HG03354 (cell line): ENCODE results near the gene MSI2.

Source experiments
- ATAC-seq: cut with Tn5 transposase; IDR thresholded peaks from one replicate; pipeline ENCODE4 v1.9.1; 2021; ENCODE audit warnings: mild to moderate bottlenecking; ENCODE audit not compliant: unreplicated experiment, poor library complexity, severe bottlenecking

The MSI2 gene

DNA sequence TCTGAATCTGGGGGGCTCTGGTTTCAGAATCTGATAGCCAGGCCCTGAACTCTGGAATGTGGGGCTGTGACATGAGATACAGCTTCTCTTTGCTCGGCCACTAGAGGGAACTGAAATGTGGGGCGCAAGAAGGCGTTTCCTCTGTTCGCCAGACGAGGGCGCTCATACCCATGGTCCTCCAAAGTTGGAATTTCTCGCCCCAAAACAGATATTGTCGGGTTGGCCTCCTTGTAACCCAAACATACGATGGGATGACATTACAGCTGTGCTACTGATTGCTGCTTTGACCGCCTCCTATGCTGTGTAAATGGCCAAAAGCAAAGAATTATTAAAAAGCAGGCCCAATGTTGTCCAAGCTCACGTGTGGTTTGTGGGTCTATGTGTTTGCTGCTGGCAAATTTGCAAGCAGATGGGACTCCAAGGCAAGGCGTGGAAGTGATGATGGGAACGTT, 13.1 kb upstream of the MSI2 start:
- ATAC-seq: peak; percentile 60

DNA sequence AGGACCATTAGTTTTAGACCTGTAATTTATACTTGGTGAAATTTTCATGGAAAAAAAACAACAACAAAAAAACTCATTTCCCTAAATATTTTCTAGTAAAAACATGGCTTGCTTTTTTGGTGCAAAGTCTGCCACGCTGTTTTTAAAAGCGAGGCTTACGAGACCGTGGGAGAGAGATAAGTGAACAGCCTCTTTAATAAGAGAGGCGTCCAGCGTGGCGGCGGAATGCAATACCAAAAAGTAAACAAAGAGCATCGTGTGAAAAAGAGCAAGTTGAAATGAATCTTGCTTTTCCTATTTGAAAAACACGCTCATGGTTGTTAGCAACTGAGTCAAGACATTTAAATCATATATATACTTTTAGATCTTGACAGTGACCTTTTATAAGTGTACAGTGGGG, 10.5 kb upstream of the MSI2 start:
- ATAC-seq: no peak

DNA sequence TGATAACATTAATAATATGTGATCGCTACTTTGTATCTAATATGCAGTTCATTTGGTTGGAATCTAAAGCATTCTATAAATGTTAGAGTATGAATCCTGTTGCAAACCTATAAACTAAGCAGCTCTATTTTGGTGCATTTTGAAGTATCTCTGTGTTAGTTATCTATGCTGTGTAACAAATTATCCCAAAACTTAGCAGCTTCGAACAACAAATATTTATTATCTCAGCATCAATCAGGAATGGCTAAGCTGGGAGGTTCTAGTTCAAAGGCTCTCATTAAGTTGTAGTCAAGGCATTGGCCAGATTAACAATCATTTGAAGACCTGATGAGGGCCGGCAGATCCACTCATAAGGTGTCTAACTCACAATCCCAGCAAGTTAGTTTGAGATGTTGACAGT, 10.1 kb upstream of the MSI2 start:
- ATAC-seq: no peak

DNA sequence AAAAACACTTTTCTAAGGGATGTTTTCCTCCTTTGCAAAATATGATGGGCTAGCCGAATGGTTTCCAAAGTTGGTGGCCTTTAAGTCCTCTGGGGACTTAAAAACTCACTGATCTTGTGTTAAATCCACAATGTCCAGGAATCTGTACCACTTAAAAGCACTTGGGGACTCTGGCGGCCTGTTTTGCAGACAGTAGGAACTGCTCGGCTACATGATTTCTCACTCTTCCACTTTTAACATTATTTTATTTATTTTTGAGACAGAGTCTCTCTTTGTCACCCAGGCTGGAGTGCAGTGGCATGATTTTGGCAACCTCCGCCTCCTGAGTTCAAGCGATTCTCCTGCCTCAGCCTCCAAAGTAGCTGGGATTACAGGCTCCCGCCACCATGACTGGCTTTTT, 9.1 kb upstream of the MSI2 start:
- no peak for ATAC-seq

DNA sequence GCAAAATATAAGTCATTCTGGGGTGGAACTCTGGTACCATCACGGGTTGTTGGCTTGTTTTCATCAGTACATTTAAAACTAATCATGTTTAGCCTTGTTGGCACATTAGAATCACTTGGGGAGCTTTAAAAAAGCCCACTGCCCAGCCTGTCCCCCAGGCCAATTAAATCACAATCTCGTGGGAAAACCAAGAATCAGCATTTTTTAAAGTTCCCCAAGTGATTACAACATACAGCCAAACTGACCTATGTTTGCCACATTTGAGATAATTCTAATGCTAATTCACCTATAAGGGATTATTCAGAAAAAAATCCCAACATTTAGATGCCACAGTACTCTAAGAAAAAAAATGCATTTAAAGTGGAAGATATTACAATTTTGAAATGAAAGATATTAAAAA, 8.4 kb upstream of the MSI2 start:
- no peak for ATAC-seq

DNA sequence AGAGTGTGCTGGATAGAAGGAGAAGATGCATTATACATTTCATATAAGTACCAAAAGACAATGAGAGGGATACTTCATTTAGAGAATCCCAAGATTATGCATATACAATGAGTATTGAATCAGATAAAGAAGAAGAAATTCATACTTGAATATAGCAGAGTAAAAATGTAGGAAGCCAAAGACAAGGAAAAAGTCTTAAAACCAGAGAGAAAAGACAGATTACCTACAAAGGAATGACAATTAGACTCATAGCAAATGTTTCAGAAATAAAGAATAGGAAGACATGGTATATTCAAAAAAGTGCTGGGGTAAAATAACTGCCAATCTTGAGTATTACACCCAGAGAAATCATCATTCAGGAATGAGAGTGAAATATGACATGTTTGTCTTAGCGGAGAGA, 6.8 kb upstream of the MSI2 start:
- ATAC-seq: no peak

DNA sequence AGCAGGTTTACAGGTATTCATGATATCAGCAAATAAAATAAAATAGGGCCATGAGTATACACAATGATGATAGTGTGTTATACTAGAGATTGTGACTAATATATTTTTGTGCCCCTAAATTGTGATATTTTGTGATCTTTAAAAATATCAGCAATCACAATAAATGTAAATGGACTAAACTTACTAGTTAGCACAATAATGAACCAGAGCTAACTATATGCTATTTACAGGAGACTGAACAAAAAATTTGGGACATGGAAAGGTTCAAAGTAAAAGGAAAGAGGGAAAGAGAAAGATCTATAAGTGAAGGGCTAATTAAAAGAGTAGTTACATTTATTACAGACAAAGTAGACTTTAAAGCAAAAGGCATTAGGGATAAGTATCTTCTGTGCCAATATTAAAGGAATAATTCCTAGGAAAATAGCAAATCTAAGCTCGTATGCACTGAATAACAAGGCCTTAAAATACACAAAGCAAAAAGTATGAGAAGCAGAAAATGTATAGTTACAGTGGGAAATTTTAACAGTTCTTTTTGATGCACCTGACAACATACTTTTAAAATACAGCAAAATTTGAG, 5.0 kb upstream of the MSI2 start:
- ATAC-seq: no peak

DNA sequence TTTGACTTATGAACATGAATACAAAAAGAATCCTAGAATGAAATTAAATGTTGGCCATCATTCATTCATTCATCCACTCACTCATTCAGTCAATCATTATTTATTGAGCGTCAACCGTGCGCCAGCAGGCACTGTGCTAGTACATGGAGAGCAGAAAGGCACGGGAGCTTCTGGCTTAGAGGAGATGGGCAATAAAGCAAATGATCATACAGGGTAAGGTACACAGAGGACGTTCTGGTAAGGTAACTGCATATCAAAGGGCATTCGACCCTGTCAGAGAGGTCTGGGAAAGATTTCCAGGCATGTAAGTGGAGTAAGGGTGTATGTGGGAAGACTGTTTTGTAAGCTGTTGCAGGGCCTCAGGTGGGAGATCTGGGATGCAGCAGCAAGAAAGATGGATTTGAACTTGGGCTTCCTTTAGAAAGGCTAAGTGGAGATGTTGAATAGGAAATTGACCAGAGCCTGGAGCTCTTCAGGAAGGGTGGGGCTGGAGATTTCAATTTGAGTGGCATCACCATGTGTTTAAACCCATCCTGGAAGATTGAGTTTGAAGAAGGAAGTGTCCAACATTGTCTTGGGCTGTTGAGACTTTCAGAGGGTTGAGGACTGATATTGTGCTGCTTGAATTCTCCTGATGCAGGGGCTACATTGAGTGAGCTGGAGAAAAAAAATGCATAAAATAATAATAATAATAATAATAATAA, 2.8 kb upstream of the MSI2 start:
- ATAC-seq: no peak

DNA sequence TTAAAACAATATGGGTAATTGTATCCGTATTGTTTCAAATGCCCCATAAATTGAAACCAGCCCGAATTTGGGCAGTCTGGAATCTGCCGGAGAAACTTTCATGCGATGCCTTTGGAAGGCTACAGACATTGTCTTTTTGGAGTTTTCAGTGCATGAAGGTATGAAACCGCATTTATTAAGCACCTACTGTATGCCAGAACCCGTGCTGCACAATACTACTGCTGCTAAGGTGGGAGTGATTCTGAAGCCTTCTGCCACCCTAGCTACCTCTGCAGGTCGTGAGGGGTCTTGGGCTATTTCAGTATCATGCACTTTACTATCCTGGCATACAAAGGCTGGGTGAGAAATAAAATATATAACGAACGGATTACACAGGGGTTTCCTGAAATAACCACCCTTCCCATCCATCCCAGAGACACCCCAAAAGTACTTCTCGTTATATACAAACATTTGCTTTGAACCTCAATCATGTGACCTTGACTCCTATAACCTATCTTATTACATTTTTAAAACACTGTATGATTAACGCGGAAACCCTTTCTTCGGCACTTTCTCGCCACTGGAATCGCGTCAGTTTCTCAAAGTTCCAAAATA, 1.0 kb upstream of the MSI2 start:
- no peak for ATAC-seq

DNA sequence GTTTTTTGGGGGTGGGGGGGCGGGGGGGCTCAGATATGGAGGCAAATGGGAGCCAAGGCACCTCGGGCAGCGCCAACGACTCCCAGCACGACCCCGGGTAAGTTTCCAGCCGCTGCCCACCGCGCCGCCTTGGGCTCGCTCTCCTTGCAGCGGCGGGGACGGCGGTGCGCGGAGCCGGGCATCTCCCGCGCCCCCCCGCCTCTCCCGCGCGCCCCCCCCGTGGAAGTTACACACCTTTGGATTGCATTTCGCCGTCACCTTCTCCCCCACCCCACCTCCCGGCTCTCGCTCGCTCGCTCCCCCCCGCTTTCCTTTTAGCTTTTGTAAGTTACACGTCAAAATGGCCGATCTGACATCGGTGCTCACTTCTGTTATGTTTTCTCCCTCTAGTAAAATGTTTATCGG, 387 bp downstream of the MSI2 start:
- no peak for ATAC-seq

DNA sequence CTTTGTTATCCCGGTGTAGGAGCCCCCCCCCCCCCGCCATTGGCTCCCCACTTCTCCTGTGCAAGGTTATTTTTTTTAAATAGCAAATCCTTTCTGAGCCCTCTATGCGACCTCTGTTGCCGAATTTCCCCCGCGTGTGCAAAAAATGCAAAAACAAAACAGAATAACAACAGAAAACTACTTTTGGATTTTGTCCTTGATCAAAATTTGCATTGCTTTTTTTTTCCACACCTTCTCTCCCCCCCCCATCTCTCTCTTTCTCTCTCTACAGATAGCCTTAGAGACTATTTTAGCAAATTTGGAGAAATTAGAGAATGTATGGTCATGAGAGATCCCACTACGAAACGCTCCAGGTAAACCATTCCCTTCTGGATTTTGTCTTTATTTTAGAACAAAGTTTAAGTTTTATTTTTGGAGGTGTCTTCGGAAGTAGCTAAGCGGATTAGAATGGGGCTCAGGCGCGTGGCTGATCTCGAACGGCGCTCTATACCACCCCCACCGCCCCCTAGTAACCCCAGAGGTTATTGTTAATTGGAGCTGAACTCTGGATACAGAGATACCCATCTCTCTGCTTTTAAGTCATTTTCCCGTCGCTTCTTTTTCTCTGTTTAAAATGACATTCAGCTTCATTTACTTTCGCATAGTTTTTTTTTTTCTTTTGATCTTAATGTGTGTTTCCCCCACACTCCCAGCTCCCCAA, 1.0 kb downstream of the MSI2 start:
- ATAC-seq: no peak

DNA sequence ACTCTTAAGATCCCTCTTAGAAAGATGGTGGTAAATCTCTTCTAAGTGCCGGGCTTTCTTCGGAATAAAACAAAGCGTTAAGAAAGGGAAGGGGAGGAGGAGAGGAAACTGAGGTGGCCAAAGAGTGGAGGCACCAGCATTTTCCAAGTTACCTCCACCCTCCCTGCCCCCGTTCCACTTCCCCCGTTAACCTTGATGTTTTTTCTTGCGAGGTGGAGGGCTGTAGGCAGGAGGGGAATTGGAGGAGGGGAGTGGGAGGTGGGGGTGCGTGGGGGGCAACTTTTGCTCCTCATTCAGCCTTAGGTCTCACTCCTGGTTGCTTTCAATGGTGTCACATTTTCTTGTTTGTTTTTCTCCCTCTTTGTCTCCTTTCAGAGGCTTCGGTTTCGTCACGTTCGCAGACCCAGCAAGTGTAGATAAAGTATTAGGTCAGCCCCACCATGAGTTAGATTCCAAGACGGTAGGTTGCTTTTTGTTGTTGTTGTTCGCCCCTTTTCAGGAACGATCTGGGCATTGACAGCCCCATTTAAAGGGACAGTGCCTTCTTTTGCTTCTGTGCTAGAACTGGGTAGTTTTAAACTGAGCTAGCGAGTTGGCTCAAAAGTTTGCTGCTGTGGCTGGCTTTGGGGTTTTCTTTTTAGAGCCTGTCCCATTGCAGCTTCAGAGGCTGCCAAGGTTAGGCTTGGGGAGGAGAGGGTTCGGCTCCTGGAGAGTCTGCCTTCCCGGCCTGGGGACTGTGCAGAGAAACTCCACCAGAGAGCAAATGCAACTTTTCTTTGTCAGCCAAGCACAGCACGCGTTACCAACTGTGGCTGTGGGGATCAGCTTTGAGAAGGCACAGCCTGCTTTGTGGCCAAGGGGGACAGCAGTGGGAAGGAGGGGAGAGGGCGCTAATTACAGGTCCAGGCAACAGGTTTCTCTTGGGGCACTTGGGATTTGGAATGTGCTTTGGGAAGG, 1.9 kb downstream of the MSI2 start:
- ATAC-seq: no peak

DNA sequence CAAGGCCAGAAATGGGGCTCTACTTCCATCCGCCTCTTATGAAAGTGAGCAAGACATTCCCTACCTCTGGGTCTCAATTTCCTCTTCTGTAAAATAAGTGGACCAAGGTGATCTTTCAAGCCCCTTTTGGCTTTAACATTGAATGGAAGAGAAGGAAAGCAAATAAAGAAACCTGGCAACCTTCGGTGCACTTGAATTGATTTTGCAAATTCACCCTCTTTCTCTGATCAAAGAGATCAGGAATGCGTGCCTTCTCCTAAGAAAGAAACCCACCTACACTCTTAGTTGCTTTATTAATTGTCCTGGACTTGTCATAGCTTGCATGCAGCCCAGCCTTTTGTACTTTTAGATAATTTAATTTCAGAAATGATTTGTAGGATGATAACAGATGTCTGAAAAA, 3.0 kb downstream of the MSI2 start:
- no peak for ATAC-seq

DNA sequence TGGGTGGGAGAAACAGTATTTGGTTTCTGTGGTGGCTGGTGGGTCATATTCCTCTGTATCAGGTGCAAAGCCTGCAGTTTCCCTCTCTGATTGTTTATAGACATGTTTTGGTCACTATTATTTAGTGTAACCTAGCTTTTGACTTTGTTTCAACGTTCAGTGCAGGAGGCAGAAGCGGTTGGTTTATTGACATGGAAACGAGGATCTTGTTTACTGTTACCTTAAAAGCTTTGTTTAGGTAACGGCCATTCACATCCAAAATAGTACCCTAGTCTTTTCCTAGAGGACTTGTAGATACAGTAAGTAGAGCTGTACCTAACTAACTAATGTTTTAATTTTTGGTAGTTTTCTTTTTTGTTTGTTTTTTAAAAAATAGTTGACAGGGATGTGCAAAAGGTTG, 3.5 kb downstream of the MSI2 start:
- no peak for ATAC-seq

DNA sequence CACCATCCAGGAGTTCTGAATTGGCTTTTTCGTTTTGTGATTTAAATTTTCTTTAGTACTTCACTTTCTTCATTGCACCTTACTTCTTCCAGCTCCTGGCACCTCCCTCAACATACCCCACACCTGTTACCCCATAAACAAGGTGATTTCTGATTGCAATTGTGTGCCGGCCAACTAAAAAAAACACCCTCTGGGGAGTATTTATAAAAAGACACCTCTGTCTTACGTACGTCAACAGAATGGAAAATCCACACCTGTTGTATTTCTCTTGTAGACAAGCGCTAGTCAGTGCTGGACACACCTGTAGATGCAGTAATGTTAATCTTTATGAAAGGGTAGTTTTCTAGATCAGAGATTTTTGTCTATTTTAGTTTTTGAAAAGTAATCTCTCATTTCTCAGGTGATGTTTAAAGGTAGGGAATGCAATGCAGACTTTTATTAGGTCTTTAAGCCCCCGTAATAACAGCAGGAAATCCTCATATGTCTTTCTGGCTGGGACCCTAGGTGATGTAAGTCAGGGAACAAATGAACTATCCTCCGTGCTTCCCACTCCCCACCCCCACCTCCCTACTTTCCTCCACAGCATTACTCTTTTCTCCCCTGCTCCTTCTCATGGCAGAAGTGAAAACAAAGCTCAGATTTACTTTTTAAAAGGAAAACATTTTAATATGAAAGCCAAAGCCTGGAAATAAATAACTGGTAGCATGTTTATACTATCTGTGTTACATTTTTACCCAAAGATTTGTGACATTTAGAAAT, 4.2 kb downstream of the MSI2 start:
- no peak for ATAC-seq

DNA sequence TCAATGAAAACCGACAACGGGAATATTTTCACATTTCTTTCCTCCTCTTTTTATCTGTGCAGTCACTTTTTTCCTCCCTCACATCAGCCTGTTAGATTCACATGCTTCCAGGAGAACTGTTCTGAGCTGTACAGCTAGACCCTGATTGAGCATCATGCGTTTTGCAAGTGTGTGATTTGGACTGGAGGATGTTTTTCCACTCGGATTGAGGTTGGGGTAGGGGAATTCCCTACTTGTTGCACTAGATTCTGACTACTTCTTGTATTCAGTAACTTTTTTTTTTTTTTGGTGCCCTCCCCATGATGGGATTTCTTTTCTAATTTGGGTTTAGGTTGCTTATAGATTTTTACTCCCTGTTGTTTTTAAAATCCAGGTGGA, 4.8 kb downstream of the MSI2 start:
- ATAC-seq: no peak

DNA sequence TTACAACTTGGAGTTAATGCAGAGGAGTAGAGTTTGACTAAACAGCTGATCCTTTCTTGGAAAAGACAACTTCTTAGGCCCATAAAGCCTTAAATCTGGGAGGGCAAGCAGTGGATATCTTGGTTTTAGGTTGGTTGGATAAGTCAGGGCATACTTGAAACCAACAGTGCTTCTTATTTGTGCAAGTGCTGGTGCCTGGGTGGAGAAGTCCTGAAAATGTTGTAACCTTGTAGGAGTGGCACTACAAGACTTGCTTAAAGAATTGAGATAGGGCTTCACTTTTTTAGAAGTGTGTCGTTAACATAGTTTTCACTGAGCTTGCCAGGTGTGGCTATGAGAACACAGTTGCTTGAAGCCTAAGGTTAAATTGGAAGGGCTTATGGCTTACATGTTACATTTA, 6.2 kb downstream of the MSI2 start:
- ATAC-seq: no peak

DNA sequence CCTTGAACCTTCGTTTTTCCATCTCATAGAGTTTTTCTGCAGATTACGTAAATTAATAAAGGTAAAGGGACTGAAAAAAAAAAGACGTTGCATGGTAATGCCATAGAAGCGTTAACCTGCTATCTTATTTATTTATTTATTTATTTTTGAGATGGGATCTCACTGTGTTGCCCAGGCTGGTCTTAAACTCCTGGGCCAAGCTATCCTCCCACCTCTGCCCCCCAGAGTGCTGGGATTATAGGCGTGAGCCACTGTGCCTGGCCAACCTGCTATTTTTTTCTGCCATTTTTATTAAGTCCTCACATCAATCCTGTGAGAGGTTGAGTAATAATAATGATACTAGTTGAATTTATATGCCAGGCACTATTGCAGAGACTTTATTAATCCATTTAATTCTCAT, 7.9 kb downstream of the MSI2 start:
- no peak for ATAC-seq

DNA sequence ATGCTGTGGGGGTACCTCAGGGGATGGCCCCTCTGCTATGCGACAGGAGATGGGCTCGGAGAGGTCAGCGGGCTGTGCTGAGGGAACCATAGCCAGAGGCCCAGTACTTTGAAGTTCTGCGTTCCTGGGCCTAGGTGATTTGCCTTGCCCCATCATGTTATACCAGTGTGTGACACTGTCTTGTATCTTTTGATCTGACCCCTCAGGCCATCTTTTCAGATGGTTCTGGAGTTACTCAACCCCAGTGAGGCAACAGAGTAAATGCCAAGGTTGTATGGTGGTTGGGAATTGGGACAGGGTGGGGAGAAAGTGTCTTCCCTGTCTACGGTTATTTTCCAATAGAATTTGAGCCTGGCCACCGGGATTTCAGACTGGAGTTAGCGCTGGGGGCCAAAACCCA, 8.5 kb downstream of the MSI2 start:
- no peak for ATAC-seq
